GM13976 (cell line): ENCODE measurements around the gene DIRAS1.

Experiments
- DNase-seq: peaks from one replicate; pipeline ENCODE4 v3.0.0; 2012; ENCODE audit warnings: low spot score
- in situ Hi-C: fragments of 300-500 bp; cut with MboI; formaldehyde crosslinking; loops from one replicate; pipeline ENCODE4 v1.12.0; 2022; ENCODE audit warnings: low sequenced_read_pairs, mixed read lengths, inconsistent platforms; ENCODE audit not compliant: unreplicated experiment
- TF ChIP-seq, protein P1 (sequence below): IDR thresholded peaks from 2 replicates; pipeline ENCODE4 v1.5.1; 2012; ENCODE audit warnings: borderline replicate concordance, mild to moderate bottlenecking; ENCODE audit not compliant: insufficient read depth; ENCODE audit errors: extremely low read depth, missing control alignments, control extremely low read depth

The DIRAS1 gene

DNA sequence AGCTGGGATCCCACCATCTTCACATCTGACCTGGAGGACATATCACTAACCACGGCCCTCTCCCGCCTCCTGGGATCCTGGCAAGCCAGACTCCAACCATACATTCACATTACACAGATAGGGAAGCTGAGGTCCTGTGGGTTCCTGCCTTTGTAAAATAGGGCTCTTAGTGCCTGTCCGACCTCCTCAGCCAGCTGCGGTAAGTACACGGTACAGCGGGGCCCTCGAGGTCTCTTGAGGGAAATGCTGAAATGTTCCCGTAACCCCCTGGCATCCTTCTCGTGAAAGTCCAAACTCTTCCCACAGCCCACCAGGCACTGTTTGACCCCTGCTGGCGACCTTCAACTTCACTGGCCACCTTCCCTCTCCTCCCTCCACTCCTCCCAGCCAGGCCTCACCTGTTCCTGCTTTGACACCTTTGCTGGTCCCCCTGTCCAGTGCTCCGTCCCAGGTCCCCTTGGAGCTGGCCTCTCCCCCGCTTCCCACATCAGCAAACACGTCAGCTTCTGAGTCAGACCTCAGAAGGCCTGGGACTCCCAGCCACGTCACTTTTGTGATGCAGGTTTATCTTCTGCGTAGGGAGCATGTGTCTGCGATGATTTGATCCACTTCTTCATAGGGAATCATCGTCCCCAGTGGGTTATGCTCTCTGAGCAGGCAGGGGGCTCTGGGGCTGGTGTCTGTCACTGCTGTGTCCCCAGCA is 9.8 kb downstream of the DIRAS1 start:
- DNase-seq = no peak
- in situ Hi-C loops = no loop called here
- TF ChIP-seq, protein P1, sequence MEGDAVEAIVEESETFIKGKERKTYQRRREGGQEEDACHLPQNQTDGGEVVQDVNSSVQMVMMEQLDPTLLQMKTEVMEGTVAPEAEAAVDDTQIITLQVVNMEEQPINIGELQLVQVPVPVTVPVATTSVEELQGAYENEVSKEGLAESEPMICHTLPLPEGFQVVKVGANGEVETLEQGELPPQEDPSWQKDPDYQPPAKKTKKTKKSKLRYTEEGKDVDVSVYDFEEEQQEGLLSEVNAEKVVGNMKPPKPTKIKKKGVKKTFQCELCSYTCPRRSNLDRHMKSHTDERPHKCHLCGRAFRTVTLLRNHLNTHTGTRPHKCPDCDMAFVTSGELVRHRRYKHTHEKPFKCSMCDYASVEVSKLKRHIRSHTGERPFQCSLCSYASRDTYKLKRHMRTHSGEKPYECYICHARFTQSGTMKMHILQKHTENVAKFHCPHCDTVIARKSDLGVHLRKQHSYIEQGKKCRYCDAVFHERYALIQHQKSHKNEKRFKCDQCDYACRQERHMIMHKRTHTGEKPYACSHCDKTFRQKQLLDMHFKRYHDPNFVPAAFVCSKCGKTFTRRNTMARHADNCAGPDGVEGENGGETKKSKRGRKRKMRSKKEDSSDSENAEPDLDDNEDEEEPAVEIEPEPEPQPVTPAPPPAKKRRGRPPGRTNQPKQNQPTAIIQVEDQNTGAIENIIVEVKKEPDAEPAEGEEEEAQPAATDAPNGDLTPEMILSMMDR = no peak

GRCh38 chr19:2706251-2706650 is 14.9 kb downstream of the DIRAS1 start:
- in situ Hi-C loops = no loop called here
- TF ChIP-seq, protein P1 = no peak
- DNase-seq = no peak

GRCh38 chr19:2703691-2704216 is 17.4 kb downstream of the DIRAS1 start:
- TF ChIP-seq, protein P1 = no peak
- DNase-seq = no peak
- in situ Hi-C loops = no loop called here

GRCh38 chr19:2703077-2703437 is 18.1 kb downstream of the DIRAS1 start:
- in situ Hi-C loops = no loop called here

GRCh38 chr19:2702170-2703076 is 18.7 kb downstream of the DIRAS1 start, which contains the start of gene GNG7:
TSS of gene GNG7 (minus strand) at chr19:2702694. CDS start at chr19:2520688, 182,006 bp downstream.
- TF ChIP-seq, protein P1 = no peak
- in situ Hi-C loops = no loop called here
- DNase-seq = peak; percentile 100

More at GRCh38 chr19:2703077-2703437, 18.1 kb downstream of the DIRAS1 start:
- TF ChIP-seq, protein P1 = no peak
- no peak for DNase-seq

- TF ChIP-seq, protein P1 = no peak
- no peak for DNase-seq
- in situ Hi-C loops = no loop called here
These were observed 19.6 kb downstream of the DIRAS1 start for GRCh38 chr19:2701361-2702169.
